Neuronal stem cell (in vitro differentiated cells): Measurements from ENCODE around the gene FAM20A.

Source experiments
- DNase-seq: peaks from one replicate; pipeline ENCODE4 v3.0.0-alpha.2; 2013; ENCODE audit warnings: low spot score
- H2AFZ ChIP-seq: one replicate; pipeline ENCODE4 v1.6.1; 2013; ENCODE audit warnings: mild to moderate bottlenecking, low read length, inconsistent platforms
- H2AK5ac ChIP-seq: 2 replicates; pipeline ENCODE4 v1.6.1; 2013; ENCODE audit warnings: low read depth, mild to moderate bottlenecking, inconsistent platforms, low read length, moderate library complexity, mixed read lengths
- H2BK120ac ChIP-seq: 2 replicates; pipeline ENCODE4 v1.6.1; 2013; ENCODE audit warnings: low read depth, mild to moderate bottlenecking, inconsistent platforms, low read length, moderate library complexity, mixed read lengths
- H2BK12ac ChIP-seq: one replicate; pipeline ENCODE4 v1.6.1; 2013; ENCODE audit warnings: low read length, inconsistent platforms
- H2BK15ac ChIP-seq: 2 replicates; pipeline ENCODE4 v1.6.1; 2013; ENCODE audit warnings: mild to moderate bottlenecking, low read length, inconsistent platforms, mixed read lengths
- H2BK5ac ChIP-seq: one replicate; pipeline ENCODE4 v1.6.1; 2013; ENCODE audit warnings: inconsistent platforms, mild to moderate bottlenecking, low read length, moderate library complexity
- H3K14ac ChIP-seq: one replicate; pipeline ENCODE4 v1.6.1; 2013; ENCODE audit warnings: low read length, inconsistent platforms
- H3K18ac ChIP-seq: 2 replicates; pipeline ENCODE4 v1.6.1; 2013; ENCODE audit warnings: low read length, inconsistent platforms
- H3K23ac ChIP-seq: 2 replicates; pipeline ENCODE4 v1.6.1; 2013; ENCODE audit warnings: low read depth, mild to moderate bottlenecking, mixed read lengths, low read length, inconsistent platforms; ENCODE audit not compliant: poor library complexity
- H3K27ac ChIP-seq: replicated peaks from 3 replicates; pipeline ENCODE4 v1.5.1; 2013; ENCODE audit warnings: low read length, inconsistent platforms
- H3K27me3 ChIP-seq, 3 experiments: 2 replicates each; pipeline ENCODE4 v1.6.1; 2013; ENCODE audit warnings: low read length in 3 of 3, mild to moderate bottlenecking in 2 of 3, inconsistent platforms in 1 of 3, low read depth in 1 of 3, mixed read lengths in 1 of 3, moderate library complexity in 1 of 3; ENCODE audit not compliant: control insufficient read depth in 3 of 3, insufficient read depth in 3 of 3
- H3K36me3 ChIP-seq, 2 donors: replicated peaks in 1 of 2; 2 replicates each; pipeline ENCODE4 v1.6.1; 2013; ENCODE audit warnings: low read length in 2 of 2; ENCODE audit not compliant: control insufficient read depth in 2 of 2, insufficient read depth in 2 of 2
- H3K4ac ChIP-seq: 2 replicates; pipeline ENCODE4 v1.6.1; 2013; ENCODE audit warnings: inconsistent platforms, mild to moderate bottlenecking, low read length, moderate library complexity
- H3K4me1 ChIP-seq, 2 donors: 1 replicate in 1 of 2; 2 replicates in 1 of 2; pipeline ENCODE4 v1.6.1; 2013; ENCODE audit warnings: low read length in 2 of 2, low read depth in 1 of 2; ENCODE audit not compliant: control insufficient read depth in 2 of 2, insufficient read depth in 1 of 2
- H3K4me2 ChIP-seq: one replicate; pipeline ENCODE4 v1.6.1; 2013; ENCODE audit warnings: mild to moderate bottlenecking, low read length, inconsistent platforms; ENCODE audit not compliant: insufficient read depth, poor library complexity, severe bottlenecking
- H3K4me3 ChIP-seq, 2 donors: 2 replicates each; pipeline ENCODE4 v1.5.1; 2013; ENCODE audit warnings: low read length in 2 of 2, mild to moderate bottlenecking in 2 of 2, inconsistent platforms in 1 of 2, moderate library complexity in 1 of 2
- H3K79me1 ChIP-seq: one replicate; pipeline ENCODE4 v1.6.1; 2013; ENCODE audit warnings: low read depth, mild to moderate bottlenecking, inconsistent platforms, low read length, moderate library complexity
- H3K9ac ChIP-seq: one replicate; pipeline ENCODE4 v1.6.1; 2013; ENCODE audit warnings: mild to moderate bottlenecking, low read depth, low read length, inconsistent platforms; ENCODE audit not compliant: poor library complexity
- H3K9me3 ChIP-seq, 2 donors: replicated peaks in 1 of 2; 2 replicates each; pipeline versions ENCODE3 to v1.6.1; 2013; ENCODE audit warnings: low read length in 2 of 2, mild to moderate bottlenecking in 2 of 2, inconsistent platforms in 1 of 2, low read depth in 1 of 2, mixed read lengths in 1 of 2, moderate library complexity in 1 of 2; ENCODE audit not compliant: control insufficient read depth in 2 of 2, insufficient read depth in 1 of 2
- H4K8ac ChIP-seq: one replicate; pipeline ENCODE4 v1.6.1; 2013; ENCODE audit warnings: low read depth, mild to moderate bottlenecking, inconsistent platforms, low read length, moderate library complexity
- H4K91ac ChIP-seq: one replicate; pipeline ENCODE4 v1.6.1; 2013; ENCODE audit warnings: low read length, low read depth, mild to moderate bottlenecking, inconsistent platforms; ENCODE audit not compliant: poor library complexity
- WGBS, 2 donors: extraction: QIAGEN DNeasy Blood & Tissue Kit; methylation state at CpG; one replicate each; pipeline ENCODE4 v1.1.7; 2013; ENCODE audit warnings: missing lambda C conversion rate in 2 of 2, mixed read lengths in 1 of 2; ENCODE audit not compliant: insufficient read length in 2 of 2, insufficient replicate concordance in 1 of 2; ENCODE audit errors: extremely low coverage in 2 of 2; 5-methylcytosine and 5-hydroxymethylcytosine counted together

Gene FAM20A

GRCh38 chr17:68499587-68499986 lies 101.6 kb downstream of the FAM20A start:
- Histone ChIP-seq H3K4me1 (no peaks in the 10 kb centered on the region), H3K27ac (no peak overlapping the region), H3K27me3 (no peaks in the 10 kb centered on the region), H3K36me3 (no peaks in the 10 kb centered on the region), H2BK120ac (no peak overlapping the region), H3K18ac (no peak overlapping the region), H3K79me1 (no peaks in the 10 kb centered on the region), H4K91ac (no peak overlapping the region), H3K23ac (no peak overlapping the region), H2AK5ac (no peak overlapping the region), H2BK12ac (no peak overlapping the region), H3K4ac (no peak overlapping the region), H3K9ac (no peak overlapping the region), H3K14ac (no peak overlapping the region), H3K4me2 (no peak overlapping the region), H2AFZ (no peak overlapping the region), H2BK5ac (no peak overlapping the region), H2BK15ac (no peak overlapping the region), H4K8ac (no peak overlapping the region), H3K9me3 (no peaks in the 10 kb centered on the region), H3K4me3 (no peak overlapping the region)
- DNase-seq: no peak
- WGBS, 2 donors: no CpG with 5 or more reads among the region's 5 CpGs

GRCh38 chr17:68498479-68499326 lies 102.5 kb downstream of the FAM20A start:
- no peak overlapping the region for H2BK120ac ChIP-seq
- H3K9ac ChIP-seq: no peak overlapping the region
- no peak overlapping the region for H2AK5ac ChIP-seq
- H3K9me3 ChIP-seq: no peaks in the 10 kb centered on the region
- no peak overlapping the region for H3K27ac ChIP-seq
- H3K4me2 ChIP-seq: no peak overlapping the region
- WGBS, 2 donors: no CpG with 5 or more reads among the region's 7 CpGs
- no peak overlapping the region for H3K23ac ChIP-seq
- H3K14ac ChIP-seq: no peak overlapping the region
- H3K4ac ChIP-seq: no peak overlapping the region
- no peaks in the 10 kb centered on the region for H3K79me1 ChIP-seq
- no peaks in the 10 kb centered on the region for H3K36me3 ChIP-seq
- no peak for DNase-seq
- H3K18ac ChIP-seq: no peak overlapping the region
- H4K8ac ChIP-seq: no peak overlapping the region
- no peak overlapping the region for H4K91ac ChIP-seq
- H2AFZ ChIP-seq: no peak overlapping the region
- no peak overlapping the region for H2BK5ac ChIP-seq
- no peak overlapping the region for H2BK12ac ChIP-seq
- no peaks in the 10 kb centered on the region for H3K27me3 ChIP-seq
- no peak overlapping the region for H2BK15ac ChIP-seq
- no peaks in the 10 kb centered on the region for H3K4me1 ChIP-seq
- H3K4me3 ChIP-seq: no peak overlapping the region

- Histone ChIP-seq H2BK12ac (no peak overlapping the region), H3K4me3 (no peak overlapping the region), H4K8ac (no peak overlapping the region), H3K27ac (no peak overlapping the region), H4K91ac (no peak overlapping the region), H3K4ac (no peak overlapping the region), H3K4me1 (no peaks in the 10 kb centered on the region), H3K36me3 (no peaks in the 10 kb centered on the region), H3K18ac (no peak overlapping the region), H2BK5ac (no peak overlapping the region), H3K23ac (no peak overlapping the region), H3K79me1 (no peaks in the 10 kb centered on the region), H2AFZ (no peak overlapping the region), H3K9me3 (no peaks in the 10 kb centered on the region), H3K27me3 (no peaks in the 10 kb centered on the region), H2AK5ac (no peak overlapping the region), H3K4me2 (no peak overlapping the region), H3K9ac (no peak overlapping the region), H3K14ac (no peak overlapping the region), H2BK120ac (no peak overlapping the region), H2BK15ac (no peak overlapping the region)
- WGBS, 2 donors: no CpG with 5 or more reads among the region's 3 CpGs
- DNase-seq: no peak
Observed at GRCh38 chr17:68497885-68498319, 103.3 kb downstream of the FAM20A start.

- no peak overlapping the region for H3K4me2 ChIP-seq
- WGBS, 2 donors: no CpG with 5 or more reads among the region's 4 CpGs
- no peak overlapping the region for H3K4me3 ChIP-seq
Observed at GRCh38 chr17:68495081-68495480, 106.1 kb downstream of the FAM20A start.

More at GRCh38 chr17:68495081-68495480, 106.1 kb downstream of the FAM20A start:
- no peak overlapping the region for H4K91ac ChIP-seq
- no peak overlapping the region for H2BK12ac ChIP-seq
- H3K36me3 ChIP-seq: no peaks in the 10 kb centered on the region
- no peak overlapping the region for H2AK5ac ChIP-seq
- H2BK120ac ChIP-seq: no peak overlapping the region
- no peak overlapping the region for H2AFZ ChIP-seq
- no peak overlapping the region for H4K8ac ChIP-seq
- no peak overlapping the region for H3K14ac ChIP-seq
- H2BK5ac ChIP-seq: no peak overlapping the region
- H3K79me1 ChIP-seq: no peaks in the 10 kb centered on the region
- H2BK15ac ChIP-seq: no peak overlapping the region
- no peaks in the 10 kb centered on the region for H3K4me1 ChIP-seq
- no peak overlapping the region for H3K9ac ChIP-seq
- H3K4ac ChIP-seq: no peak overlapping the region
- H3K27ac ChIP-seq: no peak overlapping the region
- H3K9me3 ChIP-seq: no peaks in the 10 kb centered on the region
- no peaks in the 10 kb centered on the region for H3K27me3 ChIP-seq
- H3K23ac ChIP-seq: no peak overlapping the region
- DNase-seq: no peak
- no peak overlapping the region for H3K18ac ChIP-seq
